GM21390 (cell line): ENCODE data around the gene PTGES3L.

Experiments
- ATAC-seq: cut with Tn5 transposase; IDR thresholded peaks from one replicate; pipeline ENCODE4 v1.9.1; 2021; ENCODE audit not compliant: unreplicated experiment

Gene PTGES3L

DNA sequence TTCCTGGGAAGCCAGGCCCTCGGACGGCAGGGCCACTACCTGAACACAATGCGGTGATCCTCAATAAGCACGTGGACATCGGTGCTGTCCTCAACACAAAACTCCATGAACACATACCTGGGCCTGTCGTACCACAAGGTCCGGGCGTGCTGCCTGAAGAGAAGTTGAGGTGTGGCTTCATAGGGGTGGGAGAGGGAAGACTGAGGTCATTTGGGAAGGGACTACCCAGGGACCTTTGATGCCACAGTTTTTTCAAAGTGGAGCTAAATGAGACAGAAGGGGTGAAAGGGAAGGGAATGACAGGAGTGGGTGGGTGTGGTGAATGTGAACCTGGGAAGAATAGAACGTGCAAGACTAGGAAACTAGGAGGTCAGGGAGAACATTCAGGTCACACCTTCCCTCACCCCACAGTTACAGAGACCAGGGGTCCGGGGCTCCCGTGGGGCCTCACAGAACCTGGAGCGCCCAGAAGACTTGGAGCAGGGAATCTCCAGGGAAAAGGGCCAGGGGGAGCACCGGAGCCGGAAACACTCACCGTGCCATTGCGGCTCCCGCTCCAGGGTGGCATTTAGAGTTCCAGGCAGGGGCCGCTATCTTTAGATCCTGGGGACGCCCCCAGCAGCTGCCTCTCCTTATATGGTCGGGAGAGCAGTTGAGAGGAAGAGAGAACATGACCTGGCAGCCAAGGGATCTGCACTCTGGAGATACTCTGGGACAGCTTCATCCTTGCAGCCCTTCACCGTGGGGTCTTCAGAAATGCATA, at the start of gene PTGES3L:
PTGES3L (minus strand) TSS at position 570 of the 763 bp plus-strand sequence; CDS start at position 543, 27 bp downstream.
- no peak for ATAC-seq

DNA sequence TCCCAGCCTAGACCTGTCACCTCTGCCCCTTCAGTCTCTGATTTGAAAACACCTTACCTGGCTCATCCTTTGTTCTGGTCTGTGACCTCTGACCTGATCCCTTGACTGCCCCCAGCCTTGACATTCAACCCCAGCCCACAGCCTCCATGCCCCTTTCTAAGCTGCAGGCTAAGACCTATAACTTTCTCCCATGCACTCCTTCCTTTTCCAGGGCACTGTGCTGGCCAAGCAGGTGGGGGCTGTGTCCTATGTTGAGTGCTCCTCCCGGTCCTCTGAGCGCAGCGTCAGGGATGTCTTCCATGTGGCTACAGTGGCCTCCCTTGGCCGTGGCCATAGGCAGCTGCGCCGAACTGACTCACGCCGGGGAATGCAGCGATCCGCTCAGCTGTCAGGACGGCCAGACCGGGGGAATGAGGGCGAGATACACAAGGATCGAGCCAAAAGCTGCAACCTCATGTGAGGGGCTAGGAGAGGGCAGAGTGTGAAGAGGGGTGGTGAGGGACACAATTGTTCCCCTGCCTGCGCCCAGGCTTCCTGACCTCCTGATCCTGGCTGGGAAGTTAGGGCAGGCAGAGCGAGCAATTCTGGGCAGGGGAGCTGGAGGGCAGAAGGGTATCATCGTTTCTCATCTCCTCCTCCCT, 48.5 kb upstream of the PTGES3L start:
- ATAC-seq: no peak

DNA sequence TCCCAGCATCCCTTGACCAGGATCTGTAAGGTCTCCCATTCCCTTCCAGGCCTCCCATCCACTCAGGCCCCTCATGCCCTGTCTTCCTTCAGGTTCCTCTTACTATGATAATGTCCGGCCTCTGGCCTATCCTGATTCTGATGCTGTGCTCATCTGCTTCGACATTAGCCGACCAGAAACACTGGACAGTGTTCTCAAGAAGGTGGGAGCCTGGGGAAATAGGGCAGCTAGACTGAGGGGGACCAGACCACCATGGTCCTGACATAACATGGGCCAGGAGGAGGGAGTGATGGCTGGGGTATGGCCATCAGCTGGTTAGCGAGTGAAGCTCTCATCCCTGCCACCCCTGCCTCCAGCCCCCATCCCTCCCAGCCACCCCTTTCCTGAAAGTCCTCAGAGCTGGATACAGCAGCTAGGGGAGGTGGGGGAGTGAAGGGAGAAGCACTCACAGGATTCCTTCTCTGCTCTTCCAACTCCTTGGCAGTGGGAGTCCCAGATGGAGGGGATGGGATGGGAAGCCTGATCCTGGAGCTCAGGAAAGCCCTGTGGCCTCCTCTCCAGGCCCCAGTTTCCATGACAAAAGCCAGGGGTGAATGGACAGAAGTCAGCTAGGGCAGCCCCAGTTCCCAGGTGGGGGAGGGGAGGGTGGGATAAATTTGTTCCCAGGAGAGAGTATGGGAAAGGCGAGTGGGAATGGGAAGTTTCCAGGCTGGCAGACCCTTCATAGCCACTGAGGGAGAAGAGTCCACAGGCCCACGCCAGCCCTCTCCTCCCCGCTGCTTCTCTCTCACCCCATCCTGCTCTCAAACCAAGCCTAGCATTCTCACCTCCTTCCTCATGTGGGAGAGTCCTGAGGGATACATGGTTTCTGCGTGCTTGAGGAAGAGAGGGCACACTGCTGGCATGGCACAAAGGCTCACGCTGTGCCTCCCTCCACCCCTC, 47.5 kb upstream of the PTGES3L start:
- ATAC-seq: no peak

DNA sequence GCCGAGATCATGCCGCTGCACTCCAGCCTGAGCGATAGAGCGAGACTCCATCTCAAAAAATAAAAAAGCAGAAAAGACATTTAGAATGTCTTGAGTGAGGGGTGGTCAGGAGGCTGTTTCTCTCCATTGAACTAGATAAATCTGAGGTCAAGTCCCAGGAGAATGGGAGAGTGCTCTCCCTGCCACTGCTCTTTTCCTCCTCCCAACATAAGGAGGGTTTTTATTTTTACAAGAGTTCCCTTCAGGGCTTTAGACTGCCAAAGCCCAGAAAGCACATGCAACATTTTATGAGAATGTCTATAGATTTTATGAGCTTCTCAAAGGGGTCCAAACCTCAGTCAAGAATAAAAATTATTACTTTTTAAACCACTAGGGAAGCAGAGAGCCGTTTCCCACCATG, 46.7 kb upstream of the PTGES3L start:
- no peak for ATAC-seq

DNA sequence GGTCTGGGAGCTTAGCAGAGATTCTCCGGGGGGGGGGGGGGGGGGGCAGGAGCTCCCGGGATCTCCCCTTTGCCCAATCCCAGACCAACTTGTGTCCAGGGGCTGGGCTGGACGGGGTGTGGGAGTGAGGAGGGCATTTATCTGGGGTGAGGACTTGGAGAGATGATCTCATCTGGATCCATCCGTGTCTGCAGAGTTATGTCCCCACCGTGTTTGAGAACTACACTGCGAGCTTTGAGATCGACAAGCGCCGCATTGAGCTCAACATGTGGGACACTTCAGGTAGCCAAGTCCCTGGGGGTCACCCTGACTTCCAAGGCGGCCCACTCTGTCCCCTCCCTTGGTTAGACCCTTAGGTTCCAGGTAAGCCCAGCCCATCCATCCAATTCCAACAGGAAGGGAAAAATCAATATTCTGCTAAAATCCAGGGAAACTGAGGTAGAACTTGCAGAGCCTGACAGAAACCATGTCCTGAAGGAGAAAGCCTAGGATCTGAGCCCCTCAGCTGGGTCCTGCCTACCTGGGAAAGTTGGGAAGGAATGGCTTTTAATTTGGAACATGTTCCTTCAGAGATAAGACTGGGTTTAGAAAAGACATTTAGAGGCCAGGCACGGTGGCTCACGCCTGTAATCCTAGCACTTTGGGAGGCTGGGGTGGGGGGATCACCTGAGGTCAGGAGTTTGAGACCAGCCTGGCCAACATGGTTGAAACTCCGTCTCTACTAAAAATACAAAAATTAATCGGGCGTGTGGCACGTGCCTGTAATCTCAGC, 46.1 kb upstream of the PTGES3L start:
- no peak for ATAC-seq

DNA sequence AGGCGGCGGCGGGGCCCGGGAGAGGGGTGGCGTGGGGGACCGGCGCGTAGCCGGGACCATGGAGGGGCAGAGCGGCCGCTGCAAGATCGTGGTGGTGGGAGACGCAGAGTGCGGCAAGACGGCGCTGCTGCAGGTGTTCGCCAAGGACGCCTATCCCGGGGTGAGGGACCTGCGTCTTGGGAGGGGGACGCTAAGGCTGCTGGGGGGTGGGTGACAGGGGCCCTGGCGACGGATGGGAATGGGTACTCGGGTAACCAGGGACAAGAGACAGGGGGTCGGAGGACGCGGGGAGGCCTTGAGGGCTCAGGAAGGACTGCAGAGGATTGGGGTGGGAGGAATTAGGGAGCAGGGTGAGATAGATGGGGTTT, 45.4 kb upstream of the PTGES3L start:
- ATAC-seq: no peak

DNA sequence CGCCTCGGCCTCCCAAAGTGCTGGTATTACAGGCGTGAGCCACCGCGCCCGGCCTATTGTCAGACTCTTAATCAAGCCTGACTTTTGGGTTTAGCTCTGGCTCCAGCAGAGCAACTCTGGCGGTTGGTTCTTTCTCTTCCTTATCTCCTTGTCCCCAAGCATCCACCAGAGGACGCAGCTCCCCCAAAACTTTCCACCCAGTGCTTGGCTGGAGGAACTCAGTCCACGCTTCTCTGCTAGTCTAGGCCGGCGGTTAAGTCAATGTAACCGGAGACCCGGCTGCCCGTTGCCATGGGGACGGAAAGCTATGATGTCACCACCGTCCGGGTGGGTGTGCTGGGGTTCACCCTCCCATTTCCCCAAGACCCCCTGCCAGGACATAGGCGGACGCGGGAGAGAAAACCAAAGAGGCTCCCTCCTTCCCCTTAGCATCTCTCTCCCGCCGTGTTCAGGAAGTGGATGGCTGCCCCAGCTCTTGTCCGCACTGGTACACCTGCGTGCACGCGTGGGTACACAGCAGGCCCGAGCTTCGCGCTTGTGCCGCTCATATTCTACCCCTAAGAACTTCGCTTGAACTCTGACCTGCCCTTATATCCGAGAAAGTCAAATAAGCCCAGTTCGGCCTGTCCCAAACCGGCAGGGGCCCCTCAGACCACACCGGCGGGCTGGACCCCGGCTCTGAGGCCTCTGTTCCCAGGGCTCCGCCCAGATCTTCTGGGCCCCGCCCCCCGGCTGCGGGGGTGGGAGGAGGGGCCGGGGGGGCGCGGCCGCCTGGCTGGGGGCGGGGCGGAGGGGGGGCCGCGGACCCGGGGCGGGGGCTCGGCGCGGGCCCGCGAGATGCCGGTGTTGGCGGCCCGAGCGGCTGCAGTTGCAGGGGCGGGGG, 44.8 kb upstream of the PTGES3L start, which contains the start of gene RND2:
RND2 (plus strand) TSS at position 825 of the 883 bp plus-strand sequence. CDS start 117 bp downstream, outside the sequence.
- ATAC-seq: no peak

DNA sequence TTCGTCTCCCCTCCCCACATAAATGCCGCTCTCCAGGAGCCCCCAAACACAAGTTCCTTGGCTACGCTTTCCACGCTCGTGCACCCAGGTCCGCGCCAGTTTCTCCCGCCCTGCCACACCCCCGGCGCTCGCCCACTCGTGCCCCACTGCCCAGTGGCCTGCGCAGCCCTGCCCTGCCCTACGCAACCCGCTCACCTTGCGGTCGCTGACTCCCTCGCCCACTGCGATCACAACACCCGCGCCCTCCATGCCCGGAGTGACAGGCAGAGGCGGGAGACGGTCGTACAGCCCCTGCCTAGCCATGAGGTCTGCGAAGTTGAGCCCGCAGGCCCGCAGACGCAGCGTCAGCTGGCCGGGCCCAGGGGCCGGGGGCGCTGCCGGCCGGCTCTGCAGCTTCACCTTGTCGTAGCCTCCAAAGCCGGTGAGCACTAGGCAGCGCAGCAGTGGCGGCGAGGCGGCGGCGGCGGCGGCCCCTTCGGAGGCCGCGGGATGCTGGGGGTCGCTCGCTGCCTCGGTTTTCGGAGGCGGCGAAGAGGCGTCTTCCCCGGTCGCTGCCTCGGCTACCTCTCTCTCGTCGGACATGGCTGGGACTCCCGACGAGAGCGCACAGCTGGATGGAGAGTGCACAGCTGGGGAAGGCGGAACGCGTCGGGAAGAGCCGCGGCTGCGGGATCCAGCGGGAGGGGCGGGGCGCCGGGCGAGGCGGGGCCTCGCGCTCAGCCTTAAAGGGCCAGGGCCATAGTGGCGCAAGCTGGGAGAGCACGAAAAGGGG, 42.0 kb upstream of the PTGES3L start, which contains the start of gene VAT1:
VAT1 (minus strand) TSS at position 645 of the 772 bp plus-strand sequence; CDS start at position 582, 63 bp downstream.
- peak; percentile 59 for ATAC-seq

DNA sequence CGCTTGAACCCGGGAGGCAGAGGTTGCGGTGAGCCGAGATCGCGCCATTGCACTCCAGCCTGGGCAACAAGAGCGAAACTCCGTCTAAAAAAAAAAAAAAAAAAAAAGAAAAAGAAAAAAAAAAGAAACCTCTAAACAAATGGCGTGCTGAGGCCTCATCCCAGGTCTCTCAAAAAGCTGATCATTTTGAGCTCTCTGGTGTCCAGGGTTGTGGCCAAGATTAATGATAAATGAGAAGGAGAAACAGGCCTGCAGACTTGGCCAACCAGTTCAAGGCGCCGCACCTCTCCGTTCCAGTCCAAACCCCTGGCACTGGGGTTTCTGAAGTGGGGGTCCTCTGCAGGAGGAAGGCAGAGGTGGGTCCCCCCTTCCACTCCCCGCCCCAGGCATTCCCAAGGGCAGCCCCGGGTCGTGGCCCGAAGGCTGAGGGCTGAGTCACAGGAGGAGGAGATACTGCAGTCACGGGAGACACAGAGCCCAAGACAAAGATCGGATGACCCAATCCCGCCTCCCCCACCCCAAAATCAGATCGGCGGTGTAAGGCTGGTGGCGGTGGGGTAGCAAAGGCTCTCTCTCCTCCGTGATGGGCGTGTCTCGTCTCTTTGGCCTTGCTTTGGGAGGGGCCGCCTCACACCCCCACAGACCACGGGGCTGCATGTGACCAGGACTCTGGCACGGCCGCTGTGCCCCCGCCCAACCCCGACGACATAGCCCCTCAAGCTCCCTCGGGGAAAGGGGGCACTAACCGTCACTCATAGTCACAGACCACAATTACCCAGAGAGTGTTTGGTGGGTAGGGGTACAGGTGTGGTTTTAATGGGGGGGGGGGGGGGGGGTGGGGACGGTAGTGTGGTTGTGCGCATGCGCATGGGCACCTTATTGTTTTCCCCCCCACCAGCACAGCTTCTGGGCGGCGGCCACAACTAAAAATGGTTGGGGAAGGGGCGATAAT, 41.2 kb upstream of the PTGES3L start:
- ATAC-seq: no peak

DNA sequence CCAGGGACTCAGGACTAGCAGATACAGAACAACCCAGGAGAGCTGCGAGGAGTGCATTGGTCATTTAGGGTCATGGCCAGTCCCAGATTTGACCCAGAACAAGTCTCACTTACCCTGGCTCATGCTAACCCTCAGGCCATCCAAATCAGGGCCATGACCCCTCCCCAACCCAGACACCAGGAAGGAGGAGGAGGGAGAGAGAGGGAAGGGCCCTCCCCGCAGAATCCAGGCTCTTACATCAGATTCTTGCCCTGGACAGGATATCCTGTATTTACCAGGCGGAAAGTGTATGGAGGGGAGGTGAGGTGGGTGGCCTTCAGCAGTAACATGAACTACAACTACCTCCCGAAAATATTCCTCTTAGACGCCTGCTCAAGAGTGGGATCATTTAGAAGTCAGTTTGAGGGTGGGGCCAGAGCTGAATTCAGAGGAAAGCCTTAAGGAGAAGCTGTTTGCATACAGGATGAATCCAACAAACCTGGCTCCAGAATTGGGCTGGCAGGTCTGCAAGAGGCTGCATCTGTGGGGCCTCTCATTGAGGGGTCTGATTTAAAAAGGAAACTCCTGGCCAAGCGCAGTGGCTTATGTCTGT, 40.2 kb upstream of the PTGES3L start:
- ATAC-seq: no peak

DNA sequence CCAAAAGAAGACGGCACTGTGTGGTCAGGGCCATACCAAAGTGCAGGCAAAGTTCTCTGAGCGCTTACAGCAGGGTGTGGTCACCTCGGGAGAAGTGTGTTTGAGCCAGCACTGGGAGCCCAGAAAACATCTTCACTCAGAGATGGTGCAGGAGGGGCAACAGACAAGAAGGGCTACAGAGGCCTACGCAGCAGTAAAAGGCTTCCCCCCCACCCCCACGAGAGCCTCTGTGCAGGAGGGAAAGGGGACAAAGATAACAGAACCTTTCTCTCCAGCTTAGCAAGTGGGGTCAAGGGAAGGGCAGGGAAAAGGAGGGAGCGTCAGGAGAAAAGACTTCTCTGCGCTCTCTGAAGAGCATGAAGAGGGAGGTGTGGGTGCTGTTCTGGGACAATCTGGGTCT, 39.5 kb upstream of the PTGES3L start:
- no peak for ATAC-seq

DNA sequence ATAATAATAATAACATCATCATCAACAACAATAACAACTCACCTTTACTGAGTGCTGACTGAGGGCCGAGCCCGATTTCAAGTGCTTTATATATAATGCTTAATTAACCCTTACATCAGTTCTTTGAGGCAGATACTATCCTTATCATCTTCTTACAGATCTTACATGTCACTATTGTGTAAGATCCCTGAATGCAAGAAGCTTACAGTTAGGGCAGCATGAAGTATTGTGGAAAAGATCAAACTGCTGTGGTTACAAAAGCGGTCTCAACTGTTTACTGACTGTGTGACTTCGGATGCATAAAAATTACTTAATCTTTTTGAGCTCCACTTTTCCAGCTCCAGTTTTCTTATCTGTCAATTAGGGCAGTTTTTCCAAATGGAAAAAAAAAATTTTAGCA, 39.1 kb upstream of the PTGES3L start:
- ATAC-seq: no peak

DNA sequence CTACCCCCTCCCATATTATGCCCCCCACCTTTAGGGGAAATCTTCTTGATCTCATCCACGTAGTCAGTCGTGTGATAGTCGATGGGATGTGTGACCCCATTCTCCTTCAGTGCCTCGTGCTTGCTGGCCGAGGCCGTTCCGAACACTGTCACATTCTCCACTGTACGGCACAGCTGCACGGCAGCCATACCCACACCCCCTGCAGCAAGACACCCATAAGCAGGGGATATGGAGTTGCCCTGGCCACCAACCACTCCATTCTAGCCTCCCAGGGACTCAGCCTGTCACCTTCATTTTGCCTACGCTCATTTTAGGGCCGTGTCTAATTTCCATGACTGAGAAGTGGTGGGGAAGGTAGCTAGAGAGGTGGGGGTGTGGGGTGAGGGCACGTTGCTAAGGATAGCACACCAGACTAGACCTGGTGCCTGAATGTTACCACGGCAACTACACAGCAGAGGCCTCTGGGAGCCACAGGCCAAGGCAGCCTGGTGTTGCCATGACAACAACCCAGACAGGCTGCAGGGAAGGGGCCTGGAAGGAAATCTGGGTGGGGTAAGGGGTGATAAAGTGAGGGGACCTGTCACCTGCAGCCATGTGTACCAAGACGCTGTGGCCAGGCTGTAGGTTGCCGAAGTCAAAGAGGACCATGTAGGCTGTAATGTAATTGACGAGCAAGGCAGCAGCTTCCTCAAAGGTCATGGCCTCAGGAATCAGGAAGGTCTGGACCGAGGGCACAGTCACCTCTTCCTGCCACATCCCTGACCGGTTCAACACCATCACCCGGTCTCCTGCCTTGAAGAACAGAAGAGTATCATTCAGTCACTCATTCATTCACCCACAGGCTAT, 38.4 kb upstream of the PTGES3L start:
- ATAC-seq: no peak

DNA sequence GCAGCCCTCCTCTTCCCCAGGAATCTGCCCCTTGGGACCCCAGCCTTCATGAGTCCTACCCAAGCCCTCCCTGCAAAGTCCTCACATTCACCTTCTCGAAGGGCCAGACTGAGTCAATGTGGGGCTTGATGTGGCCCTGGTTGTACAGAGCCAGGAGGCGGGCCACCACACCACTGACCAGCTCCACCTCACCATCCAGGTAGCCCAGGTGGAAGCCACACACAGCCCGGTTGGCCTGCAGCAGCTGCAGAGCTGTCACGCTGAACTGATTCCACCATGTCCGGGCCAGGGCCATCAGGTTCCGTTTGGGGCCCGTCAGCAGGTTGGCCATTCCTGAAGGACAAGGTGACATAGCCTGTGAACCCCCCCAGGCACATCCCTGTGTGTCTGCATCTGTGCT, 36.3 kb upstream of the PTGES3L start:
- no peak for ATAC-seq

DNA sequence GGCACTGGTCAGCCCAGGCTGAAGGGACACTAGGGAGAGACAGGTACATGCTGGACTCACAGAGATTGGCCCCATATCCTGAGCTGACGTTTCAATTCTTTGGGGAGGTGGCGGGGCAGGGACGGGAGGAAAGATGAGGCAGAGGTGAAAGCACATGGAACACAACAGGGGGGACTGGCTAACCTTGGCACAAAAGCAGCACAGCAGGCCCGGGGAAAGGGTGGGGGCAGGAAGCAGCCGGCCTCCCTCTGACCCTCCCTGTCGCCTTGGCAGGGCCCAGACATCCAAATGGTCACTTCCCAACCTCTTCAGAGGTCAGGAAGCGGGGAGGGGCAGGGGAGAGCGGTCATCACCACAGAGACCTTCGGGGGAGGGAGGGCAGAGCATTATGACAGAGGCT, 35.7 kb upstream of the PTGES3L start:
- no peak for ATAC-seq
